K562 (cell line): ENCODE data around the gene APOC4. TPM values are rescaled to one million over a fixed set of nuclear protein-coding genes. Genes with fewer than 3 reads are reported as not detected.

Source experiments
- ADNP ChIP-seq: fragments of 200-800 bp; sonication (Bioruptor generic); IDR thresholded peaks from 2 replicates; pipeline ENCODE4 v1.6.1; 2016; ENCODE audit warnings: missing genetic modification characterization, missing compliant biosample characterization
- DACH1 ChIP-seq: fragments of 450-650 bp; IDR thresholded peaks from 2 replicates; pipeline ENCODE4 v1.6.1; 2018; ENCODE audit not compliant: partially characterized antibody
- DDX20 ChIP-seq: fragments of 450-650 bp; IDR thresholded peaks from 2 replicates; pipeline ENCODE4 v1.6.1; 2016; ENCODE audit warnings: missing genetic modification characterization, low read depth, mild to moderate bottlenecking, missing compliant biosample characterization, moderate library complexity
- EP300 ChIP-seq: IDR thresholded peaks from 2 replicates; pipeline ENCODE4 v1.6.1; 2012; ENCODE audit warnings: low read length, improper control_type of control experiment
- HDAC1 ChIP-seq, 2 experiments: fragments of 450-650 bp; IDR thresholded peaks; 2 replicates each; pipeline ENCODE4 v1.6.1; 2016 to 2017; ENCODE audit warnings: inconsistent platforms in 1 of 2, mild to moderate bottlenecking in 1 of 2, moderate library complexity in 1 of 2
- KDM1A ChIP-seq, 2 experiments: fragments of 450-650 bp; IDR thresholded peaks; 2 replicates each; pipeline ENCODE4 v1.6.1; 2016; ENCODE audit warnings: mild to moderate bottlenecking in 2 of 2
- KLF16 ChIP-seq: IDR thresholded peaks from 2 replicates; pipeline ENCODE4 v1.6.1; 2016; ENCODE audit warnings: antibody characterized with exemption
- MAFF ChIP-seq: IDR thresholded peaks from 2 replicates; pipeline ENCODE4 v1.6.1; 2012; ENCODE audit warnings: low read length, improper control_type of control experiment
- MNT ChIP-seq, 2 experiments: fragments of 450-650 bp; conservative IDR thresholded peaks; 2 replicates each; pipeline ENCODE4 v1.6.1; 2017; ENCODE audit warnings: mild to moderate bottlenecking in 2 of 2, moderate library complexity in 2 of 2
- NCOR1 ChIP-seq: fragments of 450-650 bp; IDR thresholded peaks from 2 replicates; pipeline ENCODE4 v1.6.1; 2016; ENCODE audit warnings: mild to moderate bottlenecking, moderate library complexity
- PHB2 ChIP-seq: fragments of 450-650 bp; IDR thresholded peaks from 2 replicates; pipeline ENCODE4 v1.6.1; 2017; ENCODE audit warnings: low read depth
- SMARCA4 ChIP-seq: fragments of 450-650 bp; IDR thresholded peaks from 2 replicates; pipeline ENCODE4 v1.6.1; 2016
- SMARCC2 ChIP-seq: fragments of 450-650 bp; IDR thresholded peaks from 2 replicates; pipeline ENCODE4 v1.6.1; 2017; ENCODE audit warnings: antibody characterized with exemption, moderate library complexity, mild to moderate bottlenecking, low read depth
- SMARCE1 ChIP-seq: fragments of 450-650 bp; IDR thresholded peaks from 2 replicates; pipeline ENCODE4 v1.7.1; 2016; ENCODE audit warnings: mild to moderate bottlenecking
- ZNF318 ChIP-seq, 2 experiments: fragments of 450-650 bp; IDR thresholded peaks; 2 replicates each; pipeline ENCODE4 v1.6.1; 2016; ENCODE audit warnings: mild to moderate bottlenecking in 2 of 2, borderline replicate concordance in 1 of 2, low read depth in 1 of 2, moderate library complexity in 1 of 2
- ZNF639 ChIP-seq, 2 experiments: fragments of 200-800 bp in 1 of 2; sonication (Bioruptor generic) in 1 of 2; sonication (generic) in 1 of 2; formaldehyde crosslinking in 1 of 2; IDR thresholded peaks in 1 of 2; conservative IDR thresholded peaks in 1 of 2; 2 replicates each; pipeline versions ENCODE4 v1.5.0 to v1.6.1; 2016 to 2020; ENCODE audit warnings: missing compliant biosample characterization in 1 of 2, missing genetic modification characterization in 1 of 2, missing genetic modification reagents in 1 of 2
- polyA plus RNA-seq, 8 experiments: library from polyadenylated mRNA; depleted of rRNA in 4 of 8; stranded (reverse) in 5 of 8; unstranded in 3 of 8; fragments of >200 nt; fragmentation: Nextera tagmentation in 2 of 8; fragmentation: Illumina TruSeq in 1 of 8; extraction: Ambion mirVana in 2 of 8; extraction: Trizol in 1 of 8; gene quantifications; 2 replicates each; pipeline versions ENCODE4 v1.2.1 to v1.2.3, GENCODE V29; 2011 to 2014; ENCODE audit warnings: inconsistent platforms in 1 of 8, missing spikeins in 1 of 8
- total RNA-seq, 7 experiments: library from RNA; depleted of rRNA in 6 of 7; stranded (reverse); fragments of >200 nt in 6 of 7; fragmentation: Illumina TruSeq in 2 of 7; extraction: Trizol in 2 of 7; gene quantifications; 2 replicates each; pipeline versions ENCODE4 v1.2.1 to v1.2.3, GENCODE V29; 2011 to 2021; ENCODE audit warnings: low replicate concordance in 1 of 7

APOC4 gene
- total and polyA plus RNA-seq, 9 of the 15 experiments (the other 6 are each of a cell fraction or from before 2014, with no cell fraction given), result 0.46 TPM; not detected in 8

GRCh38 chr19:44913512-44914432 lies 28.3 kb upstream of the APOC4 start (continued):
- TF ChIP-seq KLF16 (peak; percentile 43; the same call in 1 of the 2 replicates), DACH1 (peak; percentile 49), SMARCC2 (0 out of 2 replicates have a peak, but pooled peaks have one; percentile 49), PHB2 (peak; percentile 34; the same call in 1 of the 2 replicates), EP300 (peak; percentile 87), MNT (conservative IDR thresholded peaks at IDR 0.05) (peak in 1 of 2 experiments; percentile 48; a peak in 3 of 4 replicates), ZNF639 (CRISPR knock-in tag; conservative IDR thresholded peaks at IDR 0.05 in 1 of 2, IDR thresholded peaks at IDR 0.05 in 1 of 2) (peak in 1 of 2 experiments; percentile 49; a peak in 1 of 4 replicates), SMARCA4 (peak; percentile 80), ZNF318 (IDR thresholded peaks at IDR 0.05; ENCODE audit: borderline replicate concordance in 1 of 2, low read depth in 1 of 2) (peak in 1 of 2 experiments; percentile 41; a peak in 2 of 4 replicates), NCOR1 (peak; percentile 87), HDAC1 (IDR thresholded peaks at IDR 0.05) (peak in 1 of 2 experiments; percentile 51; a peak in 2 of 4 replicates), KDM1A (IDR thresholded peaks at IDR 0.05) (peak; percentile 92), ADNP (tag) (peak; percentile 83), SMARCE1 (peak; percentile 83), DDX20 (0 out of 2 replicates have a peak, but pooled peaks have one; percentile 14), MAFF (peak; percentile 75)
